Left ventricle myocardium superior (tissue), 1 donor: ENCODE measurements around the gene CREB3L2. TPM values are rescaled to one million over a fixed set of nuclear protein-coding genes. Genes with fewer than 3 reads are reported as not detected.
"Not testable (repeated sequence)": the region's sequence is repeated elsewhere in the genome, so short reads cannot be mapped to it uniquely, and the experiment has no call there.

ENCODE experiments used
- ATAC-seq: fragments of 200-7000 bp; cut with Tn5 transposase; one replicate; pipeline ENCODE4 v1.9.1; 2020; ENCODE audit warnings: mild to moderate bottlenecking, moderate library complexity
- DNase-seq: peaks from one replicate; pipeline ENCODE4 v3.0.0-alpha.2; 2020
- intact Hi-C: fragments of 100-400 bp; cut with micrococcal nuclease; formaldehyde crosslinking; loops from one replicate; pipeline ENCODE4 v1.11.0; 2022
- total RNA-seq: library from RNA; stranded (reverse); fragmentation: NEBNext Ultra II Directional; extraction: Animal tissue kit (Norgen Biotek cat#: 25700); gene quantifications from one replicate; pipeline ENCODE4 v1.2.1, GENCODE V29; 2021
- donor health status: DM: no; HTN: yes; CAD: no; lungs with severe emphysema.

Gene CREB3L2
- total RNA-seq, 1 donor from 2014 or later: 22.3 TPM

GRCh38 chr7:137992550-137993394 lies 9.1 kb downstream of the CREB3L2 start:
- peak; percentile 79 for ATAC-seq

GRCh38 chr7:137992104-137992549 lies 9.8 kb downstream of the CREB3L2 start:
- DNase-seq (no peak), ATAC-seq (peak; percentile 64)
- intact Hi-C loops: no loop called here

More at GRCh38 chr7:137992550-137993394, 9.1 kb downstream of the CREB3L2 start:
- intact Hi-C loops: no loop called here
- DNase-seq: peak; percentile 62

GRCh38 chr7:137990251-137990941 lies 11.5 kb downstream of the CREB3L2 start:
- ATAC-seq (peak; percentile 1), DNase-seq (no peak)
- intact Hi-C loops: no loop called here

- DNase-seq (no peak), ATAC-seq (no peak)
- intact Hi-C loops: no loop called here
Observed at GRCh38 chr7:137989590-137989989, 12.3 kb downstream of the CREB3L2 start.

GRCh38 chr7:137989094-137989493 lies 12.8 kb downstream of the CREB3L2 start:
- intact Hi-C loops: no loop called here
- no peak for DNase-seq
- ATAC-seq: no peak

- intact Hi-C loops: no loop called here
- DNase-seq: no peak
- ATAC-seq: no peak
Observed at GRCh38 chr7:137987968-137988367, 13.9 kb downstream of the CREB3L2 start.

- intact Hi-C loops: no loop called here
- no peak for DNase-seq
Observed at GRCh38 chr7:137987563-137987962, 14.3 kb downstream of the CREB3L2 start.

GRCh38 chr7:137987018-137987349 lies 14.9 kb downstream of the CREB3L2 start:
- DNase-seq (no peak), ATAC-seq (no peak)
- intact Hi-C loops: no loop called here

More at GRCh38 chr7:137987563-137987962, 14.3 kb downstream of the CREB3L2 start:
- no peak for ATAC-seq

- DNase-seq (no peak), ATAC-seq (peak; percentile 73)
- intact Hi-C loops: no loop called here
Observed at GRCh38 chr7:137986252-137987017, 15.5 kb downstream of the CREB3L2 start.

GRCh38 chr7:137985897-137986251 lies 16.0 kb downstream of the CREB3L2 start:
- no peak for DNase-seq
- intact Hi-C loops: no loop called here
- ATAC-seq: no peak

- DNase-seq (no peak), ATAC-seq (no peak)
- intact Hi-C loops: no loop called here
Observed at GRCh38 chr7:137985253-137985896, 16.5 kb downstream of the CREB3L2 start.

GRCh38 chr7:137984181-137985041 lies 17.5 kb downstream of the CREB3L2 start:
- intact Hi-C loops: no loop called here

GRCh38 chr7:137983323-137984008 lies 18.4 kb downstream of the CREB3L2 start:
- intact Hi-C loops: no loop called here
- peak; percentile 60 for DNase-seq
- ATAC-seq: peak; percentile 64

More at GRCh38 chr7:137984181-137985041, 17.5 kb downstream of the CREB3L2 start:
- no peak for ATAC-seq
- DNase-seq: no peak

GRCh38 chr7:137982394-137982793 lies 19.5 kb downstream of the CREB3L2 start:
- intact Hi-C loops, DNase-seq, ATAC-seq: not testable (repeated sequence)

- intact Hi-C loops: no loop called here
- no peak for ATAC-seq
- DNase-seq: no peak
Observed at GRCh38 chr7:137981668-137982067, 20.2 kb downstream of the CREB3L2 start.

- no peak for ATAC-seq
- DNase-seq: no peak
- intact Hi-C loops: no loop called here
Observed at GRCh38 chr7:137981175-137981574, 20.7 kb downstream of the CREB3L2 start.

- DNase-seq: no peak
- intact Hi-C loops: no loop called here
- ATAC-seq: no peak
Observed at GRCh38 chr7:137980308-137980707, 21.6 kb downstream of the CREB3L2 start.
